ENCODE results near the gene RAB14.

The RAB14 gene

GRCh38 chr9:121242959-121243346 lies 41.3 kb upstream of the RAB14 start:
- no peaks in the 10 kb centered on the region for H3F3A ChIP-seq (ENCODE audit: control insufficient read depth, insufficient read depth)
- H3K4me3 ChIP-seq (ENCODE audit: low read length): no peak overlapping the region
- H3K4me1 ChIP-seq (ENCODE audit: control insufficient read depth, low read length): no peaks in the 10 kb centered on the region
- no peaks in the 10 kb centered on the region for H3K9me2 ChIP-seq (replicated peaks; ENCODE audit: control insufficient read depth, low read length)
- H4K20me1 ChIP-seq (ENCODE audit: control insufficient read depth, insufficient read depth, low read depth, low read length): no peaks in the 10 kb centered on the region
- H3K27ac ChIP-seq (ENCODE audit: low read depth, low read length): no peak overlapping the region
- no peaks in the 10 kb centered on the region for H3K79me2 ChIP-seq (ENCODE audit: control insufficient read depth, low read length)
- H3K27me3 ChIP-seq (ENCODE audit: control insufficient read depth, low read length): no peaks in the 10 kb centered on the region
- H3K36me3 ChIP-seq (ENCODE audit: control insufficient read depth, low read length): no peaks in the 10 kb centered on the region
- 0 out of 2 replicates have a peak, but pooled peaks cover 2% of the 10 kb centered on the region for H3K9me3 ChIP-seq (ENCODE audit: control insufficient read depth, insufficient read depth, low read length)
- no peak overlapping the region for H3K4me2 ChIP-seq (ENCODE audit: low read length)
- no peak for TF ChIP-seq CTCF (IDR thresholded peaks at IDR 0.05; ENCODE audit: low read depth, low read length, poor library complexity, severe bottlenecking)
- no peak for TF ChIP-seq EZH2phosphoT487 (IDR thresholded peaks at IDR 0.05; ENCODE audit: borderline replicate concordance, low read length)

- Histone ChIP-seq H3K36me3 (ENCODE audit: control insufficient read depth, low read length) (no peaks in the 10 kb centered on the region), H3K9me2 (replicated peaks; ENCODE audit: control insufficient read depth, low read length) (no peaks in the 10 kb centered on the region), H3K27me3 (ENCODE audit: control insufficient read depth, low read length) (no peaks in the 10 kb centered on the region), H3K79me2 (ENCODE audit: control insufficient read depth, low read length) (no peaks in the 10 kb centered on the region), H4K20me1 (ENCODE audit: control insufficient read depth, insufficient read depth, low read depth, low read length) (no peaks in the 10 kb centered on the region), H3K4me3 (ENCODE audit: low read length) (no peak overlapping the region), H3K9me3 (ENCODE audit: control insufficient read depth, insufficient read depth, low read length) (0 out of 2 replicates have a peak, but pooled peaks cover 2% of the 10 kb centered on the region), H3F3A (ENCODE audit: control insufficient read depth, insufficient read depth) (no peaks in the 10 kb centered on the region), H3K4me1 (ENCODE audit: control insufficient read depth, low read length) (no peaks in the 10 kb centered on the region), H3K4me2 (ENCODE audit: low read length) (no peak overlapping the region), H3K27ac (ENCODE audit: low read depth, low read length) (no peak overlapping the region)
- TF ChIP-seq CTCF (IDR thresholded peaks at IDR 0.05; ENCODE audit: low read depth, low read length, poor library complexity, severe bottlenecking): no peak
- no peak for TF ChIP-seq EZH2phosphoT487 (IDR thresholded peaks at IDR 0.05; ENCODE audit: borderline replicate concordance, low read length)
Measured at GRCh38 chr9:121242219-121242958, 40.7 kb upstream of the RAB14 start.

GRCh38 chr9:121240472-121241135 lies 38.9 kb upstream of the RAB14 start:
- H3K9me3 ChIP-seq (ENCODE audit: control insufficient read depth, insufficient read depth, low read length): 0 out of 2 replicates have a peak, but pooled peaks cover 2% of the 10 kb centered on the region
- no peaks in the 10 kb centered on the region for H3K4me1 ChIP-seq (ENCODE audit: control insufficient read depth, low read length)
- TF ChIP-seq CTCF (IDR thresholded peaks at IDR 0.05; ENCODE audit: low read depth, low read length, poor library complexity, severe bottlenecking) (no peak), EZH2phosphoT487 (IDR thresholded peaks at IDR 0.05; ENCODE audit: borderline replicate concordance, low read length) (no peak)
- H3K36me3 ChIP-seq (ENCODE audit: control insufficient read depth, low read length): no peaks in the 10 kb centered on the region
- no peaks in the 10 kb centered on the region for H3K27me3 ChIP-seq (ENCODE audit: control insufficient read depth, low read length)
- H3K4me2 ChIP-seq (ENCODE audit: low read length): no peak overlapping the region
- H3K9me2 ChIP-seq (replicated peaks; ENCODE audit: control insufficient read depth, low read length): no peaks in the 10 kb centered on the region
- no peaks in the 10 kb centered on the region for H3K79me2 ChIP-seq (ENCODE audit: control insufficient read depth, low read length)
- H4K20me1 ChIP-seq (ENCODE audit: control insufficient read depth, insufficient read depth, low read depth, low read length): no peaks in the 10 kb centered on the region
- no peak overlapping the region for H3K4me3 ChIP-seq (ENCODE audit: low read length)
- H3K27ac ChIP-seq (ENCODE audit: low read depth, low read length): no peak overlapping the region
- H3F3A ChIP-seq (ENCODE audit: control insufficient read depth, insufficient read depth): no peaks in the 10 kb centered on the region

Measured in DOHH2 (cell line).